GM12801 (cell line): ENCODE data around the gene PLTP.

Experiments
- TF ChIP-seq, protein P1 (sequence below): IDR thresholded peaks from one replicate; pipeline ENCODE4 v1.5.1; 2011; ENCODE audit warnings: control low read depth; ENCODE audit not compliant: insufficient read length; ENCODE audit errors: extremely low read depth

PLTP gene

DNA sequence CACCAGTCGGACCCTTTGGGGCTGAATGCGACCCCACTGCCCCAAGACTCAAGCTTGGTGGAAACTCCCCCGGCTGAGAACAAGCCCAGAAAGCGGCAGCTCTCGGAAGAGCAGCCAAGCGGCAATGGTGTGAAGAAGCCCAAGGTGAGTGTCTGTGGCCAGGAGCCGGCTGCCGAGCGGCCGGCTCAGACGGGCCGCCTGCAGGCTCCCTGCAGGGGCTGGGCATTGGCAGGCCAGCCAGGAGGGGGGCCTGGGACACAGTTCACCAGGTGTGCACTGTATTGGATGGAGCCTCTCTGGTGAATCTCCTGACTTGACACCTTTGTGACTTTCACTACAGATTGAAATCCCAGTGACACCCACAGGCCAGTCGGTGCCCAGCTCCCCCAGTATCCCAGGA lies 28.5 kb upstream of the PLTP start:
- TF ChIP-seq, protein P1, sequence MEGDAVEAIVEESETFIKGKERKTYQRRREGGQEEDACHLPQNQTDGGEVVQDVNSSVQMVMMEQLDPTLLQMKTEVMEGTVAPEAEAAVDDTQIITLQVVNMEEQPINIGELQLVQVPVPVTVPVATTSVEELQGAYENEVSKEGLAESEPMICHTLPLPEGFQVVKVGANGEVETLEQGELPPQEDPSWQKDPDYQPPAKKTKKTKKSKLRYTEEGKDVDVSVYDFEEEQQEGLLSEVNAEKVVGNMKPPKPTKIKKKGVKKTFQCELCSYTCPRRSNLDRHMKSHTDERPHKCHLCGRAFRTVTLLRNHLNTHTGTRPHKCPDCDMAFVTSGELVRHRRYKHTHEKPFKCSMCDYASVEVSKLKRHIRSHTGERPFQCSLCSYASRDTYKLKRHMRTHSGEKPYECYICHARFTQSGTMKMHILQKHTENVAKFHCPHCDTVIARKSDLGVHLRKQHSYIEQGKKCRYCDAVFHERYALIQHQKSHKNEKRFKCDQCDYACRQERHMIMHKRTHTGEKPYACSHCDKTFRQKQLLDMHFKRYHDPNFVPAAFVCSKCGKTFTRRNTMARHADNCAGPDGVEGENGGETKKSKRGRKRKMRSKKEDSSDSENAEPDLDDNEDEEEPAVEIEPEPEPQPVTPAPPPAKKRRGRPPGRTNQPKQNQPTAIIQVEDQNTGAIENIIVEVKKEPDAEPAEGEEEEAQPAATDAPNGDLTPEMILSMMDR = no peak

DNA sequence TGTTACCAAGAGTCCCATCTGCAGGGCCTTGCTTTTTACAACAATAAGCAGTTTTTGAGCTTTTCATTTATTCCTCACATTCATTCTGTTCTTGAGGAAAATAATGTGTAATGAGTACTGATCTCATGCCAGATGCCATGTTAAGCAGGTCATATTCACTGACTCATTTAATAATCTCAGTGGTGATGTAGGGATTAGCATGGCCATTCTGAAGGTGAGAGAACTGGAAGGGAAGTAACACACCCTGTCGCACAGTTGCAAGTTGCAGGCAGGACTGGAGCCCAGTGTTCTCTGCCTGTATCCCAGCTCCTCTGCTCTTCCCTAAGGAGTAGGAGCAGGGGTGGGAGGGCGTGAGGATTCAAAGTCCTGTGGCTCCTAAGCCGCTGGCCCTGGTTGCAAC lies 28.1 kb upstream of the PLTP start:
- TF ChIP-seq, protein P1 = no peak

DNA sequence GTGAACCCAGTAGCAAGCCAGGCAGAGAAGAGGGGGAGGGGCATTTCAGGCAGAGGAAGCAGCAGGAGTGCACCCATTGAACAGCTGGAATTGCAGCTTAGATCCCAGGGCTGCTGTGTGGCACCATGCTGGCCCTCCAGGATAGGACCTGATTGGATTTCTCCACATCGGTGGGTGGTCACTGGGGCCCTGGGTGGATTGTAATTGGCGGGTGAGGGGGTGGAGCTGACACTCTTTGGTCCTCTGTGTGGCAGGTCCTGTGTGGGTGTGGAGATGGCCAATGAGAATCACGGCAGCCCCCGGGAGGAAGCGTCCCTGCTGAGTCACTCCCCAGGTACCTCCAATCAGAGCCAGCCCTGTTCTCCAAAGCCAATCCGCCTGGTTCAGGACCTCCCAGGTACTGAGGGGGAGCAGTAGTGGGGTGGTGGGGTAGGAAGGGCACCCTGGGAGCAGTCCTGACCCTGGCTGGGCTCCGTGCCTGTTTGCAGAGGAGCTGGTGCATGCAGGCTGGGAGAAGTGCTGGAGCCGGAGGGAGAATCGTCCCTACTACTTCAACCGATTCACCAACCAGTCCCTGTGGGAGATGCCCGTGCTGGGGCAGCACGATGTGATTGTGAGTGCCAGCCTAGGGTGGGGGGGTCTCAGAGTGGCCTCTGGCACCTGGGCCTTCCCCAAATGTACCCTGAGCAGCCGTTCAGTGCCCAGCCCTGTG lies 26.9 kb upstream of the PLTP start:
- TF ChIP-seq, protein P1 = no peak

DNA sequence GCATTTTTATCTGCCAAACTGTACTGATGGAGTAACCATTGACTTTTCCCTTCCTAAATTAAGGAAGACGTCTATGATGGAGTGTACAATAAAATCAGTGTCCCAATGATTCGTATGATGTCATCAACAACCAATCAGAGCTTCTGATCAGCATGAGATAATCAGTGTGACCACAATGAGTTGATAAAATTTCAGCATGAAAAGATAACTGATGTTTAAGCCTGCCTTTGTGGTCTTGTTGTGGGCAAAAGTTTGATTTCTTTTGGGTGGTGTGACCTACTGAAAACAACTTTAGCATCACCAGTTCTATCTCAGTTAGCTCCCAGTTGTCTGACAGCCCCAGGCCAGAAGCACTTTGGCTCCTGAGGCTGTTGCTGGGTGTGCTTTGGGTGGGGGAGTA lies 25.8 kb upstream of the PLTP start:
- TF ChIP-seq, protein P1 = no peak

DNA sequence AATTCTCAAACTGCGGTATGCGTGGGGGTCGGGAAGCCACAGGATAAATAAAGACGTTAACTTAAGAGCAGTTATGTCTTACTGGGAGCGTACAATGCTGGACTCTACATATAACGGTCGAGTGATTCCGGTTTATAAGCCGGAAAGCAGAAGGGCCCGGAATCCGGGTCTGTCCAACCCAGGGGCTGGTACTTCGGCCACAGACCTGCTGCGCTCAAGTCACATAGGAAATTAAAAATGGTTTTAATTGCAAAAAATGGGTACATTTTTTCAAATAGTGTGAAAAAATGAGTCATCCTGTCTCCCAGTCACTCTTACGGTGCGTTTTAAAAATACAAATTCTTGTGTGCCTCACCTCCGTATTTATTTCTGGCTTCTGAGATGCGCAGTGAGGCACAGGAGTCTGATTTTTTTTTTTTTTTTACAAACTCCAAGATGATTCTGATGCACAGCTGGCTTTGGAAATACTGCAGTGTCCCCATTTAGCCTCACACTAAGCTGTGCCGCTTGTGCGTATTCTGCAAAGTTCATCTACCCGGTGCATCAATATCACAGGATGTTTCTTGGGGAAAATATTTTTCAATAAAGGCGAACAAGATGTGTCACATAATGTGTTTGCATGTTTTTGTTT lies 23.6 kb upstream of the PLTP start:
- TF ChIP-seq, protein P1 = no peak

GRCh38 chr20:45934586-45935415 lies 22.8 kb upstream of the PLTP start, which contains the start of gene PCIF1:
PCIF1 (plus strand) TSS chr20:45934683; CDS start chr20:45939000, 4,317 bp downstream.
- TF ChIP-seq, protein P1 = no peak

DNA sequence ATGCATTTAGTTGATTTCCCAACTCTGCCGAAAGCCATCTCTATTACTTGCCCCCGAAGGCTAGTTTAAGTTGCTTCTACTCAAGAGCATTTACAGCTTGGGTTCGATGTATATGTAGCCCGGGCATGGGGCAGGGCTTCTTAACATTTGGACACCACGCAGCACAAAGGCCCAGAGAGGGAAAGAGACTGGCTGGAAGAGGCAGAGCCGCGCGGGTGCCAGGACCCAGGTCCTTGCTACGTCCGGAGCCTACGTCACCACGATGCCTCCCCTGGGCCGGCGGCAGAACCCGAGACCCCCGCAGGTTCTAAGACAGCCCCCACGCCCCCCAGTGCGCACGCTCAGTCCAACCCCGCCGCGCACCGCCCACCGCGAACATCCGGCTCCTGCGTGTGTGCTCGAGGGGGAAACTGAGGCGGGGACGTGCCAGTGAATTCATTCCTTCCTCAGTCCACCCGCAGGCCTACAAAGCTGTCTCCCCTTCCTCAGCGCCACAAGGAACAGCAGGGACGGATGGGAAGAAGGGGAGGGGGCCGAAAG lies 22.2 kb upstream of the PLTP start:
- TF ChIP-seq, protein P1 = no peak
